GM12892 (cell line): ENCODE results near the gene PLPP4.

ENCODE experiments used
- POLR2A ChIP-seq: IDR thresholded peaks from 2 replicates; pipeline ENCODE4 v1.6.1; 2011; ENCODE audit warnings: low read depth, low read length, control low read depth
- POLR2AphosphoS5 ChIP-seq: IDR thresholded peaks from 2 replicates; pipeline ENCODE4 v1.6.1; 2011; ENCODE audit warnings: low read depth, low read length, control low read depth
- TAF1 ChIP-seq: IDR thresholded peaks from 2 replicates; pipeline ENCODE4 v1.6.1; 2011; ENCODE audit warnings: low read depth, mild to moderate bottlenecking, control low read depth, low read length, borderline replicate concordance

GRCh38 chr10:120460186-120460585, 3.2 kb downstream of the PLPP4 start:
- no peak for TF ChIP-seq POLR2A
- no peak for TF ChIP-seq TAF1
- TF ChIP-seq POLR2AphosphoS5, result no peak
